GM19467 (cell line): ENCODE measurements around the gene LIMK1.
"Not testable (repeated sequence)": the region's sequence is repeated elsewhere in the genome, so short reads cannot be mapped to it uniquely, and the experiment has no call there.

ENCODE experiments used
- ATAC-seq: cut with Tn5 transposase; IDR thresholded peaks from one replicate; pipeline ENCODE4 v1.9.1; 2021; ENCODE audit warnings: mild to moderate bottlenecking, moderate library complexity; ENCODE audit not compliant: unreplicated experiment

Gene LIMK1

DNA sequence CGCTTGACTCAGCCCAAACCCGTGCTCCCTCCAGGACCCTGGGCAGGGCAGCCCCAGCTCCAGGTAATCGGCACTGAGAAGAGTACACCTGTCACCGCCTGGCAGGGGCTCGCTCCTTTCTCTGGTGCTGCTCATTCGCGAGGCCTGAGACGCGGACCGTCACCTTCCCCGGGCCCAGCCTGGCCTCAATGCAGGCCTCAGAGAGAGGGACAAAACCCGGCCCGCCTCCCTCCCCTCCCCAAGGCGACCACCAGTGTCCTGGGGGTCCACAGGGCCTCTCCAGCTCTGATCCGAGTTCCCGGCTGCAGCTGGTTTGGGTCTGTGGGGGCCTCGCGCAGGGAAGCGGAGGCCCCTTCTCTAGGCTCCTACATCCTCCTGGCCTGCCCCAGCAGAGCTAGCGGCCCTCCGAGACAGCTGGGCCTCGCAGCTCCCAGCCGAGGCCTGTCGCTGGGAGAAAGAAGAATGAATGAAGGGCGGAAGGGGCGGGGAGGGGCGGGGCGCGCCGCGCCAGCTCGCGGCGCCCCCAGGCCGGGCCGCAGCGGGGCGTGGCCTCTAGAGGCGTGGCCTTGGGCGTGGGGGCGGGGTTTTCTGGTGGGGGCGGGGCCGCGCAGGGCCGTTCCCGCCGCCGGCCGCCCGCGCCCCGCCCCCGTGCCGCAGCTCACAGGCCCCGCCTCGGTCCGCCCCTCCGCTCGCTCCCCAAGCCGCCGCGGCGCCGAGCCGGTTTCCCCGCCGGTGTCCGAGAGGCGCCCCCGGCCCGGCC lies at the start of gene LIMK1:
Gene LIMK1 (plus strand): TSS at position 688 of the 760 bp plus-strand sequence. CDS start 187 bp downstream, outside the sequence.
- ATAC-seq, result peak; percentile 58

DNA sequence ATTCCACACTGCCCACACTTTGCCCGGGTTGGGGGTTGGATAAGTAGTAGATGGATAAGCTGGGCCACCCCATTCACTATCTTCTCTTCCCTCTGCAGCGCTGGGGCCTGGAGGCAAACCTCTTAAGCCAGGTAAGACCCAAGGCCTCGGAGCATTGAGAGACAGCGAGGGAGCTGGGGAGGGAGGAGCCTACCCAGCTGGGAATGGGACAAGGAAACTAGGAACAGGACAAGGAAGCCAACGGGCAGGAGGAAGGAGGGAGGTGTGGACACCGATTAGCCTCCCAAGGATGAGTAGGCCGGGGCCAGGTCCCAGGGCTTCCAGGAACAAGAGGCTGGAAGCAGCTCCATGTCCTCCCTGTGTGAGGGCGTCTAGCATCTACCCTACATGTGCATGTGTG lies 46.0 kb upstream of the LIMK1 start:
- no peak for ATAC-seq

DNA sequence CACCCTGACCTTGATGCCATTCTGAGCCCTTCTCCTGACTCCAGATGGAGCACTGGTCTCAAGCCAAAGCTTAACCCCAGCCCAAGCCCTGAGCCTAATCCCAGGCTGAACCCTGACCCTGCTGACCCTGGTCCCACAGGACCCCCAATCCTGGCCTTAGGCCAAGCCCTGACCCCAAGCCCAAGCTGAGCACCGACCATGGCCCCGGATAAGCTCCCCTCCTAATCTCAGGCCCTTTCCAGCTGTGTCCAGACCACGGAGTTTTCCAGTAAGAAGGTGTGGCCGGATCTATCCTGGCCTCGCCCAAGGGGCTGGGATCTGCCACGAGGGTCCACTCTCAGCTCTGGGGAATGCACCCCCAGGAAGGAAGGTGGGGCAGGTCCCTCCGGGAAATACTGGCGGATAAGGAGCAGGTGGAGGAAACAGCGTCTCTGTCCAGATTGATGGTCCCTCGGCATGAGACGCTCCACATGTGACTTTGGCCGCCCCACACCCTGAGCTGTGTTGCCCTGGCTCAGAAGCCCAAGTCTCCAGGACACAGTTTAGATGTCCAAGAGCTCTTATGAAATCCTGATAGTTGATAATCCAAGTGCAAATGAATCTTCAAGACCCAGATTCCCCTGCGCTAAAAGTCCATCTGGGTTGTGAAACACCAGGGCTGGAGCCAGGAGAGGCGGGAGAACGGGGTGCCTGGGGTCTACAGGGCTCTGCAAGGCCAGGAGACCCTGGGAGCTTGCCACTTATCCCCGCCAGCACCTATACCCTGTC lies 45.2 kb upstream of the LIMK1 start:
- ATAC-seq, result no peak

DNA sequence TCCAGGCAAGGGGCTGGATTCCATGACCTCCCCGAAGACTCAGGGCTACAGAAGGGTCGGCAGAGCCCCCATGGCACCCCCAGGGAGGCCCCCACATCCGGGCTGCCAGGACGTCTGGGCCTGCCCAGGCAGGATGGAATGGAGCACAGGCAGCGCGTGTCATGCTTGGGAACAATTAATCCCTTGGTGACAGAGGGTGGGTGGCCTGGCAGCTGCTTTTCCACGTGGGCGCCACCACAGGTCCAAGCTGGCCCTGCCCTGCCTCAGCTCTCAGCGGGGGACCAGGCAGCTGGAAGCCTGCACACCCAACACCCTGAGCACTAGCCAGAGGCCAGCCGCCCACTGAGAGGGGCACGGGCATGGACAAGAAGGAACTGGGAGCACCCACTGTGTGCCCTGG lies 44.3 kb upstream of the LIMK1 start:
- ATAC-seq, result no peak

DNA sequence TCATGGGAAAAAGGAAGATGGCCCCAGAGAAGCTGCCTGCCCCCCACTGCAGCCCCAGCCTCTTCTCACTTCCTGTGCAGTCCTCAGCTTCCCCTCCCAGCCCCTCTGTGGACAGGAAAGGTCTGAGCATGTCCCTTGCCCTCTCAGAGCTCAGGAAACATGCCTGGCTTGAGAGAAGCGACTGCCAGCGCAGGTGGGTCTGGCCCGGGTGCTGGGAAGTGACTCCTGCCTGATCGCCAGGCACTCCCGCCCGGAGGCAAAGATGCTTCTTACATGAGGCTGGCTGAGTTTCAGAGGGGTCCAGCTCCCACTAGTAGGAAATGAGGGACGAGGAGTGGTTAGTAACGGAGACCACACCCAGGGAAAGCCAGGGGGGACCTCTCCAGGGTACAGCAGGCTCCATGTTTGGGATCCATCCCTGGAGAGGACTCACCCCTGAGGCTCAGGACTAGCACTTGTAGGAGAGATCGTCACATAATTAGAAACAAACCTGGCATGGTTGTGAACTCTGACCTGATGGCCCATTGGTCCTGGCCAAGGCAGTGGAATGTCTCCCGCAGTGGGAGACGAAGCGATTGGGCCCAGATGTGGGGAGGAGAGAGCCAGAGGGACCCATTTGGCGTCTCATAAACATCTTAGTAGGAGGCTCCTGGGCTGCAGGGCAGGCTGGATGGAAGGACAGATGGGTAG lies 43.4 kb upstream of the LIMK1 start:
- no peak for ATAC-seq

DNA sequence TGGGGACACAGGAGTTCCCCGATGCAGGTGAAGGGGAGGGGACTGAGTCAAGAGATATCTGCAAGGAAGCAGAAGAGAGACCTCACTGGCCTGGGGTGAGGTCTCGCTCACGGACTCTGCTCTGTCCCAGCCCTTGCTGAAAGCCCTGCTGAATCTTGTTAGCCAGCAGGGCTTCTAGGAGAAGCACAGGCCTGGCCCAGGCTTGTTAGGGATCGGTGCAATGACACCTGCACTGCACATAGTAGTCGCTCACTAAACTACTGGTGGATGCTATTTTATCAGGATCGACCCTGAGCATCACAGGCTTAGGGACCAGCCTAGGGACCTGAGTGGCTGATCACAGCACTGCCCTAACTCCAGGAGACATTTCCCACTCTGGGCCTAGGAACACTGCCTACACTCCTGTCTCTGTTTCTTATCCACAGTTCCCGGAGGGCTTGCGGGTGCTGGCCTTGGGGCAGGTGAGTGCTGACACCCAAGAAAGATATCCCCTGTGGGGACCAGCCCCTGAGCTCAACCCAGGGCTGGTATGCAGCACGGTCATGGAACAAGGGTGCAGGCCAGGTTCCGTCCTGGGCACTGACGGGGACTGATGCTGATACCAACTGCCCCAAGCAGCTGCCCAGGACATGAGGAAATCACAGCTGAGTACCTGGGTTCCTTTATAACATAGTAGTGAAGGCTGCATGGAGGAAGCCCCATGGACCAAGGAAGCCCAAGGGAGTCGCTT lies 42.6 kb upstream of the LIMK1 start:
- ATAC-seq, result no peak

DNA sequence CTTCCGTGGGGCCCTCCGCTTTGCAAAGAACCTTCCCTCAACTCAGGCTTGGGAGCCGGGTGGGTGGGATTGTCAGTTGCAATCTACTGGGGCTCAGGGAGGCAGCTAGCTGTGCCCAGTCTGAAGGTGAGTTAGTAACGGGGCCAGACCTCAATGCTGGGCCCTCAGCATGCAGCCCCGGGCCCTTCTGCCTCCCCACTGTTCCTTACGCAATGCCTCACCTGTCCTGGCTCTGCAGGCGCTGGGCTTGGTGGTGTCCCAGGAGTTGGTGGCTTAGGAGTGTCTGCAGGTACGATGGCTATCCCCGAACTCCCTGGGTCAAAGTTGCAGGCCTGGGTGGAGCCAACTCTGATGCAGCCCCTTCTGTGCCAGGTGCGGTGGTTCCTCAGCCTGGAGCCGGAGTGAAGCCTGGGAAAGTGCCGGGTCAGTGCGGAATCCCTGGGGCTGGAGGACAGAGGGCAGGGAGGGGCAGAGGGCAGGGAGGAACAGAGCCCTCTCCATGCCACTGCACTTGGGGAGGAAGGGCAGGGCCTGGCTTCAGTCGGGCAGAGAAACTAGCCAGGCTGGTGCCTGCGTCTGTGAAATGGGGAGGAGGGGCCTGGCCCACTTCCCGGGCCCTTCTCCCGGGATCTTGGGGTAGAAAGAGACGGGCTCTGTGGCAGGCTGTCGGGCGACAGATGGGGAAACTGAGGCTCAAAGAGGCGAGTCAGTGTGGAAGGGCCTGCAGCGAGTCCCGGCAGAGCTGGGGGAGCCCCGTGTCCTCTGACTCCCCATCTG lies 40.7 kb upstream of the LIMK1 start:
- ATAC-seq, result no peak

DNA sequence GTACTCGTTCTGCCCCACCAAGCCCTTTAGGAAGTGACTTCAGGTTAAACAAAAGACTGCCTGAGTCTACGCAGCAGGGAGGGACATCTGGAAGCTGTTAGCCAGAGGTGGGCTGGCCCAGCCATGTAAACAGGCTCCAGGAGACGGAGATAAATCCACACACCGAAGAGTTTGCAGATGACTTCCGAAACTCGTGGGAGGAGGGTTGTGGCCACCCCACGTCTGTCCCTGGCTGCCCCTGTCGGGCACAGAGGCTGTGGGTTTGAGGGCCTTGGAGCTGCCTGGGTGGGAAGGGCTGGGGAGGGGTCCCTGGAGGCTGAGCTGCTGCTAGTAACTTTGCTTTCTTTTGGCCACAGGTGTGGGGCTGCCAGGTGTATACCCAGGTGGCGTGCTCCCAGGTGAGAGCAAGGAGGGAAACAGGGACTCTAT lies 40.1 kb upstream of the LIMK1 start:
- no peak for ATAC-seq

DNA sequence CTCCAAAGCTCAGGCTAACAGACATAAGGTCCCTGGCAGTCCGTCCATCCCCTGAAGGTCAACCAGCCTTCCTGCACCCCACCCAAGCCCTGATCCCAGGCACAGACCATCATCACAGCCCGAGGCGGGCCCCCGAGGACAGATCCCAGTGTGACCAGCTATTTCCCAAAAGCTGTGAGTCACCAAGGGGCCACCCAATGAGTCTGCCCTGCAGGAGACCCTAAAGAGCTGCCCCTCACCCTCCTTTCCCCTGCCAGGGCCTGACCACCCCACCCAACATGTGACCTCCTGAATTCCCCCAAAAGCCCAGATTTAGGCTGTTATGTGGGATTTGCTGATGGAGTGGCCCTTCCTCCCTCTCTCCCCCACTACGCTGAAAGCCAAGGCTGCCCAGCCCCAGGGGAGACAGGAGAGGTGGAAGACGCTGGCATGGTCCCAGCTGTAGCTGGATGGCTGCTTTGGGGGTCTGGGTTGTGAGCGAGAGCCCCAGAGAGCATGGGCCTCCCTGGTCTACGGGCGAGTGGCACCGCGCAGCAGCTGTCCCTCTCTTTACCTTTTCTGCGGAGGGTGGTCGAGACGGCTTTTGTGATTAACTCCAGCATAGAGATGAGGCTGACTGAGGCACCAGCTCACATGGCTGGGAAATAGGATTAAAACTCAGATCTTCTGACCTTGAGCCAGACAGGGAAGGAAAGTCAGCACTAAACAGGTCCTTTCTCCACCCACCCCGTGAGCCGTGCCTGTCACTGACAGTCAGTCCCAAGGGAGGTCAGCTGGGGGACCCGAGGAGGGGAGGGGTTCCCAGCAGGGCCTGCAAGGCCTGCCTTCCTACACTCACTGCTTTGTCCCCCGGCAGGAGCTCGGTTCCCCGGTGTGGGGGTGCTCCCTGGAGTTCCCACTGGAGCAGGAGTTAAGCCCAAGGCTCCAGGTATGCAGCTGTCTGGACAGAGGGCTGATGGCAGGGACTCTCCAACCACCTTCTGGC lies 38.9 kb upstream of the LIMK1 start:
- ATAC-seq, result no peak

DNA sequence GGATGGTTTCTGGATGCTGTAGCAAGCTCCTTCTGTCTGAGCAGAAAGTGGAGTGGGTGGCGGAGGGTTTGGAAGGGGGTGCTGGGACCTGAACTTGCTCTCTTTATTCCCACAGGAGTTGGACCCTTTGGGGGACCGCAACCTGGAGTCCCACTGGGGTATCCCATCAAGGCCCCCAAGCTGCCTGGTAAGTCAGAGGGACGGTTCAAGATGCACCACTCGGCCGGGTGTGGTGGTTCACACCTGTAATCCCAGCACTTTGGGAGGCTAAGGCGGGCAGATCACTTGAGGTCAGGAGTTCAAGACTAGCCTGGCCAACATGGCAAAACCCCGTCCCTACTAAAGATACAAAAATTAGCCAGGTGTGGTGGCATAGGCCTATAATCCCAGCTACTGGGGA lies 37.0 kb upstream of the LIMK1 start:
- not testable (repeated sequence) for ATAC-seq

DNA sequence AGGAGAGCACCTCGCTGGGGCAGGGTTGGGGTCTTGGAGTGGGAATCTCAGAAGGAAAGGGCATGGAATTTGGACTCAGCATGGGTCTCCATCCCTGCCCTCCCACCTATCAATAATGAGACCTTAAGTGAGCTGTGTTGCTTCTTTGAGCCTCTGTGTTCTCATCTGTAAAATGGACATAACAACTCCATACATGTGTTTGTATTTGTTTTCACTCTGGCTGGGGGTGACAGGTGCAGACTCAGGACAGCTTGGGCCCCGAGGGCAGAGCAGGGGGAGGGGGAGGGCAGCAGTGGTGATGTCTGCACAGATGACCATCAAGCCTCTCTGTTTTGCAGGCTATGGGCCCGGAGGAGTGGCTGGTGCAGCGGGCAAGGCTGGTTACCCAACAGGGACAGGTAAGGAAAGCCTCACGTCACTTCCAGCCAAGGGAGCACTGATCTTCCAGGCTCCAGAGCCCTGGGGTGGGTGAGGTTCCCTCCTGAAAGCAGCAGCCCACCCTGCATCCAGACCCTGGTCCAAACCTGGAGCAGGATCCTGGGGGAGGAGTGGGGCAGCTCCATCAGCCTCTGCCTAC lies 35.7 kb upstream of the LIMK1 start:
- no peak for ATAC-seq

DNA sequence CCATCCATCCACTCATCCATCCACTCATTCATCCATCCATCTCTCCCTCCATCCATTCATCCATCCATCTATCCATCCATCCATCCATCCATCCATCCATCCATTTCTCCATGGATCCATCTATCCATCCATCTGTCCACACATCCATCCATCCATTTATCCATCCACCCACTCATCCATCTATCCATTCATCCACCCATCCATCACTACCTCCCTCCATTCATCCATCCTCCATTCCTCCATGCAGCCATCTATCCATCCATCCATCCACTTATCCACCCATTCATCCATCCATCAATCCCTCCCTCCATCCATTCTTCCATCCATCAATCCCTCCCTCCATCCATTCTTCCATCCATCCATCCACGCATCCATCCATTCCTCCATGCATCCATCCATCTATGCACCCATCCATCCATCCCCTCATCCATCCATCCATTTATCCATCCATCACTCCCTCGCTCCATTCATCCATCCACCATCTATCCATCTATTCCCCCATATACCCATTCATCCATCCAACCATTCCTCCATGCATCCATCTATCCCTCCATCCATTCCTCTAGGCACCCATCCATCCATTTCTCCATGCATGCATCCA lies 34.5 kb upstream of the LIMK1 start:
- ATAC-seq, result no peak

DNA sequence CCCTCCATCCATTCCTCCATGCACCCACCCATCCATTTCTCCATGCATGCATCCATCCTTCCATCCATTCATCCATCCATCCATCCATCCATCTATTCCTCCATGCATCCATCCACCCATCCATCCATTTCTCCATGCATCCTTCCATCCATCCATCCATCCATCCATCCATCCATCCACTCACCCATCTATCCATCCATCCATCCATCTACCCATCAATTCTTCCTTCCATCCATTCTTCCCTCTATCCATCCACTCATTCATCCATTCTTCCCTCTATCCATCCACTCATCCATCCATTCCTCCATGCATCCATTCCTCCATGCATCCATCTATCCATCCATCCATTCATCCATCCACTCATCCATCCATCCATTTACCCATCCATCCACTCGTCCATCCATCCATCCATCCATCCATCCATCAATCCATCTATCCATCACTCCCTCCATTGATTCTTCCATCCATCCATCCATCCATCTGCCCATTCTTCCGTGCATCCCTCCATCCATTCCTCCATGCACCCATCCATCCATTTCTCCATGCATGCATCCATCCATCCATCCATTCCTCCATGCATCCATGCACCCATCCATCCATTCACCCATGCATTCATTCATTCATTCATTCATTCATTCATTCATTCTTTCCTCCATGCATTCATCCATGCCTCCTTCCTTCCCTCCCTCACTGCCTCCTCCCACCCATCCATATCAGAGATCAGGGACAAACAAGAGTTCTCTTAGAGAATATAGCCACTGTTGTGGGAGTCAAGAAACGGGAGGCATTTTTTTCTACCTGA lies 33.4 kb upstream of the LIMK1 start:
- no peak for ATAC-seq

DNA sequence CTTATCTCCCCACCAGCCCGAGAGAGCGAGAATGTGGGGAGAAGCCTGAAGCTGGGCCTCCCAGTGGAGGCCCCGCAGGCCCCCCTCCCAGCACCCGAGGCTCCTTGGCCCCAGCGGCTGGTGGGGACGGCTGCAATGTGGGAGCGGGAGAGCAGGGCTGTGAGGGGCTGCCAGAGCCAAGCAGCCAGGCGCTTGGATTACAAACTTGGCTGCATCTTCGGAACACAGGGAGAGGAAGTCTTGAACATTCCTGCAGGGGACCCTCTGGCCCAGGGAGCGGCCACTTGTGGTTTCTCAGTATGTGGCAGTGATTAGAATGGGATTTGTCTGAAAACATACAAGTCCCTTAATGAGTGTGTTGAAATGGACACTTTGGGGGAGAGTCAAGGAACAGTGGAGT lies 32.4 kb upstream of the LIMK1 start:
- ATAC-seq, result no peak

DNA sequence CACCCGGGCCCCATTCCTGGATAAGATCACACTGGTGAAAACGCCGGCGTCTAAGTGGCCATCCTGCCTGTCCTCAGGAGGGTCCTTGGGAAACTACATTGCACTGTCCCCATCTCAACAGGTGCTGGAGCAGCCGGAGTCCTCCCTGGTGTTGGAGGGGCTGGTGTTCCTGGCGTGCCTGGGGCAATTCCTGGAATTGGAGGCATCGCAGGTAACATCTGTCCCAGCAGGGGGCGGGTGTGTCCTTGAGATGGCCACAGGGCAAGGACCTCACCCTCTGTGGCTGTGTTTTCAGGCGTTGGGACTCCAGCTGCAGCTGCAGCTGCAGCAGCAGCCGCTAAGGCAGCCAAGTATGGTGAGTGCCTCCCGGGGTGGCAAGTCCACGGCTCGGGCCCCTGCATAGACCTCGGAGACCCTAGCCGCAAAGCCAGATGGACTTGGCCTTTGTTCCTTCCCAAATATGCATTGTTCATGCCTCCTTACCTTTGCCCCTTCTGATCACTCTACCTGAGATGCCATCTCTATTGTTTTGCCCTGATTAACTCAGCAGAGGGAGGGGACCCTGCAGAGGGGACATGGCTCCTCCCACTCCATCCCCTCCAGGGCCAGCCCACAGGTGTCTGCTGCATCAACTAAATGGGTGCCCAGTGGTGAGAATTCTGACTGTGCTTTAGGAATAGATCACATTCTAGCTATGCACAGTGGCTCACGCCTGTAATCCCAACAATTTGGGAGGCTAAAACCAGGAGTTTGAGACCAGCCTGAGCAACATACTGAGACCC lies 31.8 kb upstream of the LIMK1 start:
- ATAC-seq, result no peak

DNA sequence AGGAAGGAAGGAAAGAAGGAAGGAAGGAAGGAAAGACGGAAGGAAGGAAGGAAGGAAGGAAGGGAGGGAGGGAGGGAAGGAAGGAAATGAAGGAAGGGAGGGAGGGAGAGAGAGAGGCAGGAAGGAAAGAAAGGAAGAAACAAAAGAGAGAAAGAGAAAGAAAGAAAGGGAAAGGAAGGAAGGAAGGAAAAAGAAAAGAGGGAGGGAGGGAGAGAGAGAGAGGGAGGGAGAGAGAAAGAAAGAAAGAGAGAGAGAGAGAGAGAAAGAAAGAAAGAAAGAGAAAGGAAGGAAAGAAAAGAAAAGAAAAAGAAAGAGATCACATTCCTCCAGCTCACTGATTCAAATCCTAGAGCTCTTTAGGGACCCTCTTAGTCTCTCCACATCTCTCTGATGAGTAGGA lies 31.0 kb upstream of the LIMK1 start:
- no peak for ATAC-seq
